H1 (cell line): ENCODE measurements around the gene SMIM1. TPM values are rescaled to one million over a fixed set of nuclear protein-coding genes. Genes with fewer than 3 reads are reported as not detected.
A peak's percentile ranks its signal among the peaks of the same experiment; 100 is the strongest.

ENCODE experiments used
- BRCA1 ChIP-seq: IDR thresholded peaks from 2 replicates; pipeline ENCODE4 v1.6.1; 2012; ENCODE audit warnings: low read depth, low read length, improper control_type of control experiment
- KDM1A ChIP-seq: fragments of 200-600, 300-600 bp; sonication (generic); IDR thresholded peaks from 2 replicates; pipeline ENCODE4 v1.7.1; 2016; ENCODE audit warnings: mild to moderate bottlenecking, low read length, borderline replicate concordance
- MAFK ChIP-seq: IDR thresholded peaks from 2 replicates; pipeline ENCODE4 v1.6.1; 2012; ENCODE audit warnings: low read depth, mild to moderate bottlenecking, improper control_type of control experiment, low read length
- POLR2AphosphoS5 ChIP-seq: IDR thresholded peaks from 2 replicates; pipeline ENCODE4 v1.6.1; 2011; ENCODE audit warnings: low read depth, low read length
- RAD21 ChIP-seq, 2 experiments: IDR thresholded peaks in 1 of 2; conservative IDR thresholded peaks in 1 of 2; 2 replicates each; pipeline ENCODE4 v1.6.1; 2011; ENCODE audit warnings: low read depth in 2 of 2, low read length in 2 of 2, improper control_type of control experiment in 1 of 2, inconsistent platforms in 1 of 2, mild to moderate bottlenecking in 1 of 2, moderate library complexity in 1 of 2
- polyA plus RNA-seq, 7 experiments: library from polyadenylated mRNA; depleted of rRNA in 3 of 7; stranded (reverse) in 5 of 7; unstranded in 2 of 7; fragments of >200 nt in 5 of 7; fragments of 200-250 nt in 2 of 7; gene quantifications; 1 replicate in 5 of 7; 2 replicates in 1 of 7; 4 replicates in 1 of 7; pipeline versions ENCODE4 v1.2.1 to v1.2.3, GENCODE V29; 2011 to 2013; ENCODE audit warnings: missing spikeins in 2 of 7, mixed read lengths in 2 of 7
- total RNA-seq: library from RNA; stranded (reverse); fragmentation: NEBNext Ultra II Directional; extraction: Animal tissue kit (Norgen Biotek cat#: 25700); gene quantifications from 2 replicates; pipeline ENCODE4 v1.2.1, GENCODE V29; 2021

Gene SMIM1
- total and polyA plus RNA-seq, 2 of the 8 experiments (the other 6 are each of a cell fraction or from before 2014, with no cell fraction given) = 7.7 to 9.7 TPM

- no peak for TF ChIP-seq BRCA1
- TF ChIP-seq RAD21 (IDR thresholded peaks at IDR 0.05 in 1 of 2, conservative IDR thresholded peaks at IDR 0.05 in 1 of 2; ENCODE audit: low read depth in 2 of 2, low read length in 2 of 2) = no peak
- no peak for TF ChIP-seq MAFK
- TF ChIP-seq KDM1A = no peak
- TF ChIP-seq POLR2AphosphoS5 = peak; percentile 47; the same call in 1 of the 2 replicates
These were observed 40.7 kb upstream of the SMIM1 start (continued) for GRCh38 chr1:3731583-3732433.
